DMS153 (cell line): ENCODE results near the gene TRMT61A.
"Not testable (repeated sequence)": the region's sequence is repeated elsewhere in the genome, so short reads cannot be mapped to it uniquely, and the experiment has no call there.

Experiments used
- DNase-seq: peaks from one replicate; lab custom pipeline; 2025; lab: John Stamatoyannopoulos, UW

The TRMT61A gene

GRCh38 chr14:103523575-103523954, 5.4 kb upstream of the TRMT61A start:
- DNase-seq, result no peak

DNA sequence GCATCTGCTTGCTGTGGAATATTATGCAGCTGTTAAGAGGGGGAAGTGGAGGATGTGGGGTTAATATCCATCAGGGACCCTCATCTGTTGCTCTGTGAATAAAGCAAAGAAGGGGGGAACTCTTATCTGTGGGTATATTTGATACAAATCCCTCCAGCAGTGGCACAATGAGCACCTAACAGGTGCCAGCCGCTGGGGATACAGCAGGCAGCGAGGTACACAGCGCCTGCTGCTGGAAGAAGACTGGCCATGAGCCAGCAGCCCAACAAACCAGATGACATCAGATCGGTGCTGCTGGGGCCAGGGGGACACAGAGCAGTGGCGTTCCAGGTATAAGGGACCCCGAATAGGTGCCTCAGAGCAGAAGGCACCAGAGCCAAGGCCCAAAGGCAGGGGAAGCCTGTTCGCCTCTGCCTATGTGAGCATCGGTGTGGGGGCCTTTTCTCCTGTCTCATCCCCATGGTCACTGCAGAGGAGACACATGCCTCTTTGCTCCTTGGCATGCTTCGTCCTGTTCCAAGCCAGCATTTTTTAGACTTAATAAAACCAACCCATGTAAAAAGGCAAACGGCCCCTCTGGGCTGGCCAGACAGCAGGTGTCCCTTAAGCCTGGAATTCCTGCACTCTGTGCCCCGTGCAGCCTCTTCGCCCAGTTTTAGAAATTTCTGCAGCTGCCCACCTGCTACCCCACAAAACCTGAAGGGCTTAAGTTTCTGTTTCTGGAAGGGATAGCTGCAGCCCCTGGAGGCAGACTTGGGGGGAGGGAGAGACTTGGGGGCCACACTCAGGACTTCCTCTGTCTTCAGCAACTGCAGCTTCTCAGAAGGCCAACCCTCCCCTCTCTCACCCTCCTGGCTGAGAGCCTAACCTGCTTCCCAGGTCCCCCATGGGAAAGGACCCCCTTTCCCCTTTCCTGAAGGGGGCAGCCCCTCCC, 4.7 kb upstream of the TRMT61A start:
- no peak for DNase-seq

- not testable (repeated sequence) for DNase-seq
Observed at GRCh38 chr14:103525430-103526246, 3.4 kb upstream of the TRMT61A start.

DNA sequence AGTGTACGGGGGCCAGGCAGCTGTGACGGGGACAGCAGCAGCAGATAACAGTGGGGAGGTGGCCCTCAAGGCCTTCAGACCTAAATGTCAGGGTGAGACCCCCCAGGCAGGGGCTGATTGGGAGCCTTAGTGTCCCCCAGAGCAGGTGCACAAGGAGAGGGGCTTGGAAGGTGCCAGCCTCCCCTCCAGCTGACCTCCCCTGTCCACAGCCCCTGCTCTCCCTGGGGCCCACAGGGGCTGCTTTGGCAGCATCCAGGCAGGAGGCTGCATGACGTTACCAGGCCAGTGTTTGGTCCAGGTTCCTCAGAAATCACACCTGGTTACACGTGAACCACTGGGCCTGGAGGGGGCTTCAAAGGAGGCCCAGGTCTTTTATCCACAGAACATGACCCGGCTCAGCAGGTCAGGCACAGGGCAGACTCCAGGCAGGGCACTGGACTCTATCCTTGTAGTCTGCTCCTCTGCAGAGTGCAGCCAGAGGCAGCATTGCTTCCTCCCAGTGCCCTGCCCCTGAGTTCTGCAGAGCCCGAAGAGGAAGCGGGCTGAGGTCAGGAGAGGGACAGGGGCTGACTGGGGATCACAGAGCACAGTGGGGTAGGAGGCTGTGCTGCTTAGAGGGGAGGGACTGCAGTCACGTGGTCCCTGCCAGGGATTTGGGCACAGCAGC, 2.6 kb upstream of the TRMT61A start:
- no peak for DNase-seq

DNA sequence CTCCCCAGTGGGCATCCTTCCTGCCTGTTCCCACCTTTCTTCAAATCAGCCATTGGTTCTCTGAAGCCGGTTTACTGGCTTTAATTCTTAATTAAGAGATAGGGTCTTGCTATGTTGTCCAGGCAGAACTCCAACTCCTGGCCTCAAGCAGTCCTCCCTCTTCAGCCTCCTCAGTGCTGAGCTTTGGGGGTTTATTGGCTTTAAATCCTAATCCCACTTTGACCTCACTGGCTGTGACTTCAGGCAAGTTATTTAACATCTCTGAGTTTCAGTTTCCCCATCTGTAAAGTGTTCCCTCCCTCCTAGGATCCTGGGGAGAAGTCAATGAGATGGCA, 2.1 kb upstream of the TRMT61A start:
- DNase-seq, result no peak

GRCh38 chr14:103527408-103528145, 1.4 kb upstream of the TRMT61A start:
- no peak for DNase-seq

GRCh38 chr14:103528146-103528586, 830 bp upstream of the TRMT61A start:
- no peak for DNase-seq

DNA sequence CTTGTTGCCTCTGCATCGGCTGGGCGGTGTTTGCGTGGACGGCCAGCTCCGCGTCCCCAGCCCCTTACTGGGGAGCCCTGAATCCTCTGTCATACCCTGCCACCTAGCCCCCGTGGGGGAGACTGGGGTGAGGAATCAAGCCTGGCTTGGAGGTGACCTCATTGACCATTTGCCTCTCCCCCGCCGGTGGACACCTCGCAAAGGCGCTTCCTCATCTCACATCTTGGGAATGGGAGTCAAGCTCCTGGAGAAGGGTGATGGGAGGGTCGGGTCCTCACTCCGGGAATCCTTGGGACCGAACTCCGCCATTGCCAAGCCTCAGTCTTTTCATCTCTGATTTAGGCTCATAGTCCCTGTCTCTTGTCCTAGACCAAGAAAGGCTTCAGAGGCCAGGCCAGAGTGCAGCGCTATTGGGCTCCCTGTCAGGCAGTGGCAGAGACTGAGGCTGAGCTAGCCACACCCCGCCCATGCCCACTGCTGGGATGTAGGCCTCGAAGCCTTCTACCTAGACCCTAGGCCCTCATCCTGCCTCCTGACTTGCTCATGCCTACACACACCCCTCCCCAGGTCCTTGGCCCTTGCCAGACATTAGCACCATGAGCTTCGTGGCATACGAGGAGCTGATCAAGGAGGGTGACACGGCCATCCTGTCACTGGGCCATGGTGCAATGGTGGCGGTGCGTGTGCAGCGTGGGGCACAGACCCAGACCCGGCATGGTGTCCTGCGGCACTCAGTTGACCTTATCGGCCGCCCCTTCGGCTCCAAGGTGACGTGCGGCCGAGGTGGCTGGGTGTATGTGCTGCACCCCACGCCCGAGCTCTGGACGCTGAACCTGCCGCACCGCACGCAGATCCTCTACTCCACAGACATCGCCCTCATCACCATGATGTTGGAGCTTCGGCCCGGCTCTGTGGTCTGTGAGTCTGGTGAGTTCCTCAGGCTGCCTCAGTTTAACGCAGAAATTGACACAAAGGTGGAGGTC, 678 bp downstream of the TRMT61A start:
- DNase-seq, result no peak

- DNase-seq, result no peak
Observed at GRCh38 chr14:103530390-103530789, 1.4 kb downstream of the TRMT61A start.

DNA sequence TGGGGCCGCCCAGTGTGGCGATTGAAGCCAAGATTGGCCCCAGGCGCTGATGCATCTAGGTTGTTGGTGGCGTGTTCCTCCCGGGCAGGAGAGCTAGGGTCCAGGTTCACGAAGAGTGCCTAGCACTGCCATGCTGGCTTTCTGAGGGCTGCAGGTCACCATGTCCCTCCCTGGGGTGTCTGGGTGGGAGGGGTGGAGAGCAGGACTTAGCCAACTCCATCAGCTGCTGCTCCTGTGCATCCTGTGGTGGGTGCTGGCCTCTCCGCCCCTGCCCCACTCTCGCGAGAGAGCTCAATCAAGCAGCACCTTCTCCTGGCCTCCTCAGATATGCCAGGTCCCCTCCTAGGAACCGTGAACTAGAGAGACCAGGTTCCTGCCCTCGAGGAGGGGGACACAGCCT, 1.8 kb downstream of the TRMT61A start:
- DNase-seq, result no peak

DNA sequence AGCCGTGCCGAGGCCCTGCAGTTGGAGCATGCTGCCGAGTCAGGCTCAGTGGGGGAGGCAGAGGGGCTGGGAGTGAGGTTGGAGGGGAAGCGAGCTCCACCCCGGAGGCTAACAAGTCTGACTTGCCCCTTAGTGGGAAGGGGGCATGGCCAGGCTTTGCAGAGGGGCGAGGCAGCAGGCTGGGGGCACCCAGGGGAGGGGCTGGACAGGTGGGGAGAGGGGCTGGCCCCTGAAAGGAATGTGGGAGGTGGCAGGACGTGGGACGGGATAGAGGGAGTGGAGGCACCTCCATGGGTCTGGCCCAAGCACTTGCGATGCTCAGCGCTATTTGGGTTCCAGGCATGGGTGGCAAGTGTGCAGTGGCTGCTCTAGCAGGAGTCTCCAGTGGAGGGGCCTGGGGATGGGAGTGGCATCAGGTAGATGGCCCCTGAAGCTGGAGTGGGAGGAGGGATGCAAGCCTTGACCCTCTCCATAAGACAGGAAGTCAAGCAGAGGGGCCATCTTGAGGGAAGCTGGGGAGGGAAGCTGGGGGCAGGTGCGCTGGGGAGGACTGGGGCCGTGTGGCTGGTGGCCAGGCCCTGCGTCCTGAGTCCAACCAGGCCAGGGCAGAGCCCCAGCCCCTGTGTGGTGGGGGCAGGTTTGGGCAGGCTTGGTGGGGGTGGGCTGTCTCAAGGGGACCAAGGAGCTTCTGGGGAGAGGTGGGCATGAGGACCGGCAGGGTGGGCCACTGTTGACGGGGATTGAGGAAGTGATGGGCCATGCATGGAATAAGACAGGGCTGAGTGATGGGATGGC, 2.6 kb downstream of the TRMT61A start:
- no peak for DNase-seq

- DNase-seq, result no peak
Observed at GRCh38 chr14:103532216-103533136, 3.5 kb downstream of the TRMT61A start.

DNA sequence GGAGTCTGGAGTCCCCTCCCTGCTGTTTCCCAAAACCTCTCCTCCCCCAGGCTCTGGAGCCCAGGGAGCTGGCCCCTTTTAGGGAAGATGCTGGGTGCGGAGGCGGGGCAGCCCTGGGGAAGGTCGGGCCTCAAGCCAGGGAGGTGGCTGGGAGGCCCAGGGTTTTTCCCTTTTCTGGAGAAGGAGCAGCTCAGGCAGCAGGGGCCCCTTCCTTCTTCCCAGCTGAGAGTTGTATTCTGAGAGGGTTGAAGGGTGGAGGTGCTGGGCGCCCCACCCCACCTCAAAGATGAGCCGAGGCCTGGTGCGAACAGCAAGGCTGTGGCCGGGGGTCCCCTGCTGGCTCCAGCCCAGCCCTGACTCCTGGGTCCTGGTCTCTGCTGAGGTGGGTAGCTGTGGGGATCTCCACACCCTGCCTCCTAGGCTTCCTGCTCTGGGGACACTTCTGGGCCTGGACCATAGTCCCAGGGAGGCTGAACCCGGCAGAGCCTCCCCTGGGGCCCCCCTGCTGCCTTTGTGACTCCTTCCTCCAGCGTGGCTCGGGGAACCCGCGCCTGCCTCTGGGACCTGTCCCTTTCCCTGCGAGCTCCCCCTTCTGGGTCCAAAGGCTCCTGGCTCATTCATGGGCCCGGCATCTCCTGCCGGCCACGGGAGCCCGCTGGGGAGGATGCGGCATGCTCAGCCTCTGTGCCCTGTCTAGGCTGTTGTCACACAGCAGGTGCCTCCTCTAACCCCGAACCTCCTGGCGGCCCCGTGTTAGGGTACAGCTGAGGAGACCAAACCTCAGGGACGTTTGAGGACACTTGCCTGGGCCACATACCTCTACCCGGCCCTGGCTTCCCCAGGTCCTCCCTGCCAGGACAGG, 4.4 kb downstream of the TRMT61A start:
- no peak for DNase-seq

DNA sequence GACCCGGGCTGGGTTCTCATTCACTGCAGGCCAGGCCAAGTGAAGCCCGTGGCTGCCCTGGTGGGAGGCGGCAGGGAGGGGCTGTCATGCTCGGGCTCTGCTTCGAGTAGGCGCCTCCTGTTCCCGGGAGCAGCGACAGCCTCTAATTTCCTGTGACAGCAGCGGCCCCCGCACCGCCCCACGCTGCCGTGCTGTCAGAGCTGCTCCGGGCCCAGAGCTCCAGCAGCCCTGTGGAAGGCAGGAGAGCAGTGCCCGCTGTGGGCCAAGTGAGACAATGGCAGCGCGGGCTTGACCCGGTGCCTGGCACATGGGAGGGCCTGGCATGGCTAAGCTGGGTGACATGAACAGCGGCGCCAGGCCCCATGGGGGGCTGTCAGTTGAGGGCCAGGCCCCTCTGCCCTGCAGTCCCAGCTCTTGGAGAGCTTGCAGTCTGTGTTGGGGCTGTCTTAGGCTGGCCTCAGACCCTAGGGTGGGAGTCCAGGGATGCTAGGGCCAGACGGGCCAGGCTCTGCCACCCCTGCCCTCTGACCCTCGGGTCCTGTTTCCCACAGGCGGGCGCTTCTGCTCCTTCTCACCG, 5.1 kb downstream of the TRMT61A start:
- DNase-seq, result no peak

- no peak for DNase-seq
Observed at GRCh38 chr14:103534576-103535061, 5.6 kb downstream of the TRMT61A start.

- no peak for DNase-seq
Observed at GRCh38 chr14:103535081-103535890, 6.3 kb downstream of the TRMT61A start.
